Panc1 (cell line): ENCODE measurements around the gene HDHD3. TPM values are rescaled to one million over a fixed set of nuclear protein-coding genes. Genes with fewer than 3 reads are reported as not detected.
"Not testable (repeated sequence)": the region's sequence is repeated elsewhere in the genome, so short reads cannot be mapped to it uniquely, and the experiment has no call there.

Source experiments
- ATAC-seq: fragments of 200-7000 bp; cut with Tn5 transposase; 2 replicates; pipeline ENCODE4 v1.9.1; 2020; ENCODE audit warnings: mild to moderate bottlenecking, moderate library complexity
- BruUV-seq: library from RNA; stranded (reverse); fragments of 400-500 nt; replicated peaks from 2 replicates; lab custom pipeline; 2021; lab: Mats Ljungman, UMichigan
- CTCF ChIA-PET: fragments of 300-600 bp; sonication (Branson Sonifier 250); formaldehyde crosslinking; loops from one replicate; lab custom pipeline; 2022; ENCODE audit warnings: antibody characterized with exemption; lab: Charles Lee
- POLR2A ChIA-PET: fragments of 300-600 bp; sonication (Branson Sonifier 250); formaldehyde crosslinking; loops from one replicate; lab custom pipeline; 2022; ENCODE audit warnings: antibody characterized with exemption; lab: Charles Lee
- DNase-seq: peaks from one replicate; pipeline ENCODE4 v3.0.0-alpha.2; 2010; ENCODE audit warnings: low read depth, low spot score
- H3K27ac ChIP-seq: 2 replicates; pipeline ENCODE4 v1.5.1; 2011; ENCODE audit warnings: mild to moderate bottlenecking, low read length, inconsistent platforms
- H3K27me3 ChIP-seq: fragments of 200-500 bp; sonication (Bioruptor generic); 2 replicates; pipeline ENCODE4 v1.6.0; 2014; ENCODE audit warnings: low read length, inconsistent platforms; ENCODE audit not compliant: control insufficient read depth, insufficient read depth
- H3K36me3 ChIP-seq: fragments of 200-500 bp; sonication (Bioruptor generic); 2 replicates; pipeline ENCODE4 v1.5.1; 2014; ENCODE audit warnings: inconsistent platforms, mild to moderate bottlenecking, low read length, moderate library complexity; ENCODE audit not compliant: control insufficient read depth, insufficient read depth
- H3K4me1 ChIP-seq: 2 replicates; pipeline ENCODE4 v1.5.1; 2011; ENCODE audit warnings: inconsistent platforms, mild to moderate bottlenecking, low read length, moderate library complexity; ENCODE audit not compliant: control insufficient read depth, insufficient read depth
- H3K4me3 ChIP-seq, 2 experiments: 2 replicates each; pipeline ENCODE4 v1.5.1; 2011 to 2012; ENCODE audit warnings: low read depth in 2 of 2, low read length in 2 of 2, mild to moderate bottlenecking in 2 of 2, inconsistent platforms in 1 of 2, moderate library complexity in 1 of 2
- H3K9me3 ChIP-seq: fragments of 200-500 bp; sonication (Bioruptor generic); 2 replicates; pipeline ENCODE4 v1.5.1; 2014; ENCODE audit warnings: low read depth, mild to moderate bottlenecking, inconsistent platforms, low read length, moderate library complexity; ENCODE audit not compliant: control insufficient read depth, insufficient read depth
- POLR2AphosphoS5 ChIP-seq: IDR thresholded peaks from 2 replicates; pipeline ENCODE4 v1.6.1; 2012; ENCODE audit warnings: mild to moderate bottlenecking, low read depth, low read length, moderate library complexity
- SIN3A ChIP-seq: IDR thresholded peaks from 2 replicates; pipeline ENCODE4 v1.6.1; 2012; ENCODE audit warnings: low read depth, mild to moderate bottlenecking, low read length, moderate library complexity, borderline replicate concordance; ENCODE audit not compliant: insufficient read depth
- TCF7L2 ChIP-seq: IDR thresholded peaks from 2 replicates; pipeline ENCODE4 v1.6.1; 2011; ENCODE audit warnings: mild to moderate bottlenecking, low read depth, low read length, inconsistent platforms
- in situ Hi-C: cut with HindIII; loops from 2 replicates; pipeline ENCODE4 v1.10.0; 2016; ENCODE audit warnings: low sequenced_read_pairs, low pct_unique_long_range_greater_than_20kb
- intact Hi-C: fragments of 100-400 bp; cut with micrococcal nuclease; formaldehyde crosslinking; loops from one replicate; pipeline ENCODE4 v1.10.0; 2022; ENCODE audit not compliant: unreplicated experiment
- total RNA-seq: library from RNA; stranded (reverse); gene quantifications from one replicate; pipeline ENCODE4 v1.2.1, GENCODE V29; 2021; ENCODE audit not compliant: unreplicated experiment
- TF ChIP-seq, protein P1 (sequence below), 2 experiments: IDR thresholded peaks; 2 replicates each; pipeline ENCODE4 v1.6.1; 2011 to 2012; ENCODE audit warnings: low read depth in 2 of 2, control low read depth in 1 of 2, low read length in 1 of 2, mild to moderate bottlenecking in 1 of 2, moderate library complexity in 1 of 2; ENCODE audit not compliant: insufficient read depth in 1 of 2
- TF ChIP-seq, protein P2 (sequence below): fragments of 450-650 bp; IDR thresholded peaks from 2 replicates; pipeline ENCODE4 v1.5.1; 2017; ENCODE audit warnings: mild to moderate bottlenecking

HDHD3 gene
- total RNA-seq, 1 experiment from 2014 or later: 14.5 TPM

DNA sequence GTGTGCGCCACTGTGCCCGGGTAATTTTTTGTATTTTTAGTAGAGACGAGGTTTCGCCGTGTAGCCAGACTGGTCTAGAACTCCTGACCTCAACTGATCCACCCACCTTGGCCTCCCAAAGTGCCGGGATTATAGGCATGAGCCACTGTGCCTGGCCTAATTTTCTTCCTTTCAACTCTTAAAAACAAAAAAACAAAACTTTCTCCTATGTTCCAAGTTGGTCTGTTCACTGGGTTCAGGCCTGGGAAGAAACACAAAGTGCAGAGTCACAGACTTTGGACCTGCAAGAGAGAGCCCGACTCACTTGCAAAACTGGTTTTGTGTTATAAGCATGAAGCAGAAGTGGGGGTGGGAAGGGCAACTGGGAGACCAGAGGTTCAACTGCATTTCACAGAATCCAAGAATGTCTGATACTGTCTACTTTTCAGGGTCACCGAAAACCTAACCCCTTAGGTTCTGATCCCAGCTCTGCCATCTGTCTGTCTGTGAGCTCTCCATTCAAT lies 5.2 kb upstream of the HDHD3 start:
- intact Hi-C loops: no loop called here

DNA sequence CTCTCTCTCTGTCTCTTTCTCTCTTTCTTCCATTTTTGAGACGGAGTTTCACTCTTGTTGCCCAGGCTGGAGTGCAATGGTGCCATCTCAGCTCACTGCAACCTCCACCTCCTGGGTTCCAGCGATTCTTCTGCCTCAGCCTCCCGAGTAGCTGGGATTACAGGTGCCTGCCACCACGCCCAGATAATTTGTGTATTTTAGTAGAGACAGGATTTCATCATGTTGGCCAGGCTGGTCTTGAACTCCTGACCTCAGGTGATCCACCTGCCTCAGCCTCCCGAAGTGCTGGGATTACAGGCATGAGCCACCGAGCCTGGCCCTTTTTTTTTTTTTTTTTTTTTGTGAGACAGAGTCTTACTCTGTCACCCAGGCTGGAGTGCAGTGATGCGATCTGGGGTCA lies 4.7 kb upstream of the HDHD3 start:
- H3K36me3 ChIP-seq, H3K4me3 ChIP-seq, intact Hi-C loops, H3K4me1 ChIP-seq, H3K9me3 ChIP-seq, BruUV-seq, DNase-seq, in situ Hi-C loops, CTCF ChIA-PET, H3K27me3 ChIP-seq, ATAC-seq, H3K27ac ChIP-seq, POLR2A ChIA-PET: not testable (repeated sequence)

More for the DNA sequence above, 5.2 kb upstream of the HDHD3 start:
- no peak for TF ChIP-seq TCF7L2
- TF ChIP-seq POLR2AphosphoS5: no peak
- Histone ChIP-seq H3K9me3 (no peaks in the 10 kb centered on the region), H3K27me3 (no peaks in the 10 kb centered on the region), H3K4me1 (no peaks in the 10 kb centered on the region), H3K27ac (no peak overlapping the region), H3K4me3 (no peak overlapping the region), H3K36me3 (no peaks in the 10 kb centered on the region)
- DNase-seq: no peak
- in situ Hi-C loops: no loop called here
- ChIA-PET POLR2A (no interaction called here), CTCF (no interaction called here)
- no TSS peak for BruUV-seq
- ATAC-seq: no peak

DNA sequence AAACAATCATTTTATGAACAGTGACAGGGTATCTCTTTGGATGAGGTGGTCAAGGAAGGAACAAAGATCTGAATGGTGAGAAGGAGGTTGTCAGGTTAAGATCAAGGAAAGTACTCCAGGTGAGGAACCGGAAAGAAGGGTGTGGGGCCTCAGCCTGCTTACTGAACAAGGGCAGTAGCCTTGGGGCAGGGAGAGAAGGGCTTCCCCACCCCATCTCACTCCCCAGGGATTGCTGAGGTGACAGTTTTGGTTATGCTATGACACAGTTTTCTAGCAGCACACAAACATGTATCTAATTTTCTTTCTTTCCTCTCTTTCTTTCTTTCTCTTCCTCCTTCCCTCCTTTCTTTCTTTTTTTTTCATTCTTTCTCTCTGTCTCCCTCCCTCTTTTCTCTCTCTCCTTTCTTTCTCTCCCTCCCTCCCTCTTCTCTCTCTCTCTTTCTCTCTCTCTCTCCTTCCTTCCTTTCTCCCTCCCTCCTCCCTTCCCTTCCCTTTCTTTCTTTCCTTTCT lies 4.1 kb upstream of the HDHD3 start:
- intact Hi-C loops (no loop called here), in situ Hi-C loops (no loop called here)
- Histone ChIP-seq H3K9me3 (no peaks in the 10 kb centered on the region), H3K4me1 (no peaks in the 10 kb centered on the region; the same call in 1 of the 2 replicates), H3K36me3 (no peaks in the 10 kb centered on the region; the same call in 1 of the 2 replicates), H3K27ac (no peak overlapping the region), H3K27me3 (no peaks in the 10 kb centered on the region), H3K4me3 (no peak overlapping the region)
- DNase-seq (no peak), ATAC-seq (no peak)
- TF ChIP-seq SIN3A (no peak), POLR2AphosphoS5 (no peak), TCF7L2 (no peak)
- TF ChIP-seq, protein P1, sequence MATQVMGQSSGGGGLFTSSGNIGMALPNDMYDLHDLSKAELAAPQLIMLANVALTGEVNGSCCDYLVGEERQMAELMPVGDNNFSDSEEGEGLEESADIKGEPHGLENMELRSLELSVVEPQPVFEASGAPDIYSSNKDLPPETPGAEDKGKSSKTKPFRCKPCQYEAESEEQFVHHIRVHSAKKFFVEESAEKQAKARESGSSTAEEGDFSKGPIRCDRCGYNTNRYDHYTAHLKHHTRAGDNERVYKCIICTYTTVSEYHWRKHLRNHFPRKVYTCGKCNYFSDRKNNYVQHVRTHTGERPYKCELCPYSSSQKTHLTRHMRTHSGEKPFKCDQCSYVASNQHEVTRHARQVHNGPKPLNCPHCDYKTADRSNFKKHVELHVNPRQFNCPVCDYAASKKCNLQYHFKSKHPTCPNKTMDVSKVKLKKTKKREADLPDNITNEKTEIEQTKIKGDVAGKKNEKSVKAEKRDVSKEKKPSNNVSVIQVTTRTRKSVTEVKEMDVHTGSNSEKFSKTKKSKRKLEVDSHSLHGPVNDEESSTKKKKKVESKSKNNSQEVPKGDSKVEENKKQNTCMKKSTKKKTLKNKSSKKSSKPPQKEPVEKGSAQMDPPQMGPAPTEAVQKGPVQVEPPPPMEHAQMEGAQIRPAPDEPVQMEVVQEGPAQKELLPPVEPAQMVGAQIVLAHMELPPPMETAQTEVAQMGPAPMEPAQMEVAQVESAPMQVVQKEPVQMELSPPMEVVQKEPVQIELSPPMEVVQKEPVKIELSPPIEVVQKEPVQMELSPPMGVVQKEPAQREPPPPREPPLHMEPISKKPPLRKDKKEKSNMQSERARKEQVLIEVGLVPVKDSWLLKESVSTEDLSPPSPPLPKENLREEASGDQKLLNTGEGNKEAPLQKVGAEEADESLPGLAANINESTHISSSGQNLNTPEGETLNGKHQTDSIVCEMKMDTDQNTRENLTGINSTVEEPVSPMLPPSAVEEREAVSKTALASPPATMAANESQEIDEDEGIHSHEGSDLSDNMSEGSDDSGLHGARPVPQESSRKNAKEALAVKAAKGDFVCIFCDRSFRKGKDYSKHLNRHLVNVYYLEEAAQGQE (IDR thresholded peaks at IDR 0.05; ENCODE audit: insufficient read depth in 1 of 2, low read depth in 2 of 2, low read length in 1 of 2): no peak
- TF ChIP-seq, protein P2, sequence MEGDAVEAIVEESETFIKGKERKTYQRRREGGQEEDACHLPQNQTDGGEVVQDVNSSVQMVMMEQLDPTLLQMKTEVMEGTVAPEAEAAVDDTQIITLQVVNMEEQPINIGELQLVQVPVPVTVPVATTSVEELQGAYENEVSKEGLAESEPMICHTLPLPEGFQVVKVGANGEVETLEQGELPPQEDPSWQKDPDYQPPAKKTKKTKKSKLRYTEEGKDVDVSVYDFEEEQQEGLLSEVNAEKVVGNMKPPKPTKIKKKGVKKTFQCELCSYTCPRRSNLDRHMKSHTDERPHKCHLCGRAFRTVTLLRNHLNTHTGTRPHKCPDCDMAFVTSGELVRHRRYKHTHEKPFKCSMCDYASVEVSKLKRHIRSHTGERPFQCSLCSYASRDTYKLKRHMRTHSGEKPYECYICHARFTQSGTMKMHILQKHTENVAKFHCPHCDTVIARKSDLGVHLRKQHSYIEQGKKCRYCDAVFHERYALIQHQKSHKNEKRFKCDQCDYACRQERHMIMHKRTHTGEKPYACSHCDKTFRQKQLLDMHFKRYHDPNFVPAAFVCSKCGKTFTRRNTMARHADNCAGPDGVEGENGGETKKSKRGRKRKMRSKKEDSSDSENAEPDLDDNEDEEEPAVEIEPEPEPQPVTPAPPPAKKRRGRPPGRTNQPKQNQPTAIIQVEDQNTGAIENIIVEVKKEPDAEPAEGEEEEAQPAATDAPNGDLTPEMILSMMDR: no peak
- ChIA-PET POLR2A (no interaction called here), CTCF (no interaction called here)
- BruUV-seq: no TSS peak

DNA sequence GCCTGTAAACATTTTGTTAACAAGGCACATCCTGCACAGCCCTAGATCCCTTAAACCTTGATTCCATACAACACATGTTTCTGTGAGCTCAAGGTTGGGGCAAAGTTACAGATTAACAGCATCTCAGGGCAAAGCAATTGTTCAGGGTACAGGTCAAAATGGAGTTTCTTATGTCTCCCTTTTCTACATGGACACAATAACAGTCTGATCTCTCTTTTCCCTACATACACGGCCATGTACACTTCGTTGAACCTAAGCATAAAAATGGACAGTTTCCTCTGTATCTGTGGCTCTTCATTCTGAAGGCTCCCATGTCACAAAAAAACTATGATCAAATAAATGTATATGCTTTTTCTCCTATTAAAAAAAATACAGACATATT lies 3.0 kb upstream of the HDHD3 start:
- H3K36me3 ChIP-seq, POLR2A ChIA-PET, H3K9me3 ChIP-seq, intact Hi-C loops, H3K27me3 ChIP-seq, H3K4me3 ChIP-seq, BruUV-seq, H3K27ac ChIP-seq, H3K4me1 ChIP-seq, CTCF ChIA-PET, ATAC-seq, DNase-seq, in situ Hi-C loops: not testable (repeated sequence)

DNA sequence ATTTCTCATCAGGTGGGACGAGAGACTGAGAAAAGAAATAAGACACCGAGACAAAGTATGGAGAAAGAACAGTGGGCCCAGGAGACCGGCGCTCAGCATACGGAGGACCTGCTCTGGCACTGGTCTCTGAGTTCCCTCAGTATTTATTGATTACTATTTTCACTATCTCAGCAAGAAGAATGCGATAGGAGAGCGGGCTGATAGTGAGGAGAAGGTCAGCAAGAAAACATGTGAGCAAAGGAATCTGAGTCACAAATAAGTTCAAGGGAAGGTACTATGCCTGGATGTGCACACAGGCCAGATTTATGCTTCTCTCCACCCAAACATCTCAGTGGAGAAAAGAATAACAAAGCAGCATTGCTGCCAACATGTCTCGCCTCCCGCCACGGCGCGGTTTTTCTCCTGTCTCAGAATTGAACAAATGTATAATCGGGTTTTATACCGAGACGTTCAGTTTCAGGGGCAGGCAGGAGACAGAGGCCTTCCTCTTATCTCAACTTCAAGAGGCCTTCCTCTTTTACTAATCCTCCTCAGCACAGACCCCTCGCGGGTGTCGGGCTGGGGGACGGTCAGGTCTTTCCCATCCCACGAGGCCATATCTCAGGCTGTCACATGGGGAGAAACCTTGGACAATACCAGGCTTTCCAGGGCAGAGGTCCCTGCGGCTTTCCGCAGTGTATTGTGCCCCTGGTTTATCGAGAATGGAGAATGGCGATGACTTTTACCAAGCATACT lies 2.5 kb upstream of the HDHD3 start:
- DNase-seq, H3K27ac ChIP-seq, H3K36me3 ChIP-seq, in situ Hi-C loops, intact Hi-C loops, BruUV-seq, H3K27me3 ChIP-seq, H3K4me1 ChIP-seq, ATAC-seq, CTCF ChIA-PET, H3K9me3 ChIP-seq, H3K4me3 ChIP-seq, POLR2A ChIA-PET: not testable (repeated sequence)
